Testis (tissue), 3 donors: ENCODE data around the gene ADCY2. TPM values are rescaled to one million over a fixed set of nuclear protein-coding genes. Genes with fewer than 3 reads are reported as not detected.

Experiments used
- DNase-seq: peaks from one replicate; pipeline ENCODE4 v3.0.0-alpha.2; 2019
- H3K27ac ChIP-seq, 2 donors: fragments of 200-600 bp; sonication (generic); one replicate each; pipeline ENCODE4 v1.5.1; 2019
- H3K27me3 ChIP-seq: fragments of 200-600 bp; sonication (generic); one replicate; pipeline ENCODE4 v1.5.1; 2019
- H3K36me3 ChIP-seq: fragments of 200-600 bp; sonication (generic); one replicate; pipeline ENCODE4 v1.5.1; 2017; ENCODE audit warnings: low read depth; ENCODE audit errors: missing control alignments
- H3K4me1 ChIP-seq: fragments of 200-600 bp; sonication (generic); one replicate; pipeline ENCODE4 v1.5.1; 2019
- H3K4me3 ChIP-seq, 2 donors: fragments of 200-600 bp; sonication (generic); one replicate each; pipeline ENCODE4 v1.5.1; 2017 to 2019
- H3K9me3 ChIP-seq: fragments of 200-600 bp; sonication (generic); one replicate; pipeline ENCODE4 v1.5.1; 2017
- CTCF ChIP-seq, 3 experiments: fragments of 450-650 bp in 2 of 3; fragments of 200-600 bp in 1 of 3; sonication (generic) in 1 of 3; IDR thresholded peaks; one replicate each; pipeline ENCODE4 v1.5.1; 2016 to 2019; ENCODE audit warnings: antibody characterized with exemption in 3 of 3, mild to moderate bottlenecking in 2 of 3, moderate library complexity in 1 of 3
- POLR2A ChIP-seq: fragments of 450-650 bp; IDR thresholded peaks from one replicate; pipeline ENCODE4 v1.6.1; 2017; ENCODE audit warnings: antibody characterized with exemption, mild to moderate bottlenecking, moderate library complexity
- WGBS, 2 donors: methylation state at CpG; one replicate each; pipeline ENCODE4 v1.1.5; 2018; 5-methylcytosine and 5-hydroxymethylcytosine counted together
- intact Hi-C: fragments of 100-400 bp; cut with DNase I; formaldehyde crosslinking; loops from one replicate; pipeline ENCODE4 v1.15.1; 2023; ENCODE audit warnings: low total_unique reads
- polyA plus RNA-seq: library from polyadenylated mRNA; stranded (reverse); fragments of 350-450 nt; fragmentation: Illumina TruSeq; extraction: RNeasy Lipid Tissue Mini Kit (QIAGEN cat#74804); gene quantifications from one replicate; pipeline ENCODE4 v1.2.3, GENCODE V29; 2014; ENCODE audit warnings: low read depth, low replicate concordance; ENCODE audit not compliant: insufficient read depth
- total RNA-seq, 2 donors: library from RNA; depleted of rRNA; stranded (reverse); fragments of >200 nt; gene quantifications; one replicate each; pipeline ENCODE4 v1.2.3, GENCODE V29; 2016

Gene ADCY2
- total and polyA plus RNA-seq, 3 donors from 2014 or later, result 9.4 to 18.5 (median 10.5) TPM

- TF ChIP-seq CTCF (IDR thresholded peaks at IDR 0.05), result no peak
- TF ChIP-seq POLR2A, result no peak
- H3K4me3 ChIP-seq, result no peak overlapping the region
- H3K4me1 ChIP-seq, result no peaks in the 10 kb centered on the region
- no peak overlapping the region for H3K27ac ChIP-seq
- no peaks in the 10 kb centered on the region for H3K9me3 ChIP-seq
- 81 to 85% methylated on average over 2 of the region's 2 CpGs for WGBS, 2 donors
- no peaks in the 10 kb centered on the region for H3K27me3 ChIP-seq
- no peaks in the 10 kb centered on the region for H3K36me3 ChIP-seq
- DNase-seq, result no peak
- intact Hi-C loops, result no loop called here
Observed at GRCh38 chr5:7445831-7446230, 49.9 kb downstream of the ADCY2 start.

GRCh38 chr5:7446913-7447312 lies 51.0 kb downstream of the ADCY2 start:
- no peak for DNase-seq
- Histone ChIP-seq H3K4me1 (no peaks in the 10 kb centered on the region), H3K36me3 (no peaks in the 10 kb centered on the region), H3K27ac (no peak overlapping the region), H3K27me3 (no peaks in the 10 kb centered on the region), H3K9me3 (no peaks in the 10 kb centered on the region), H3K4me3 (no peak overlapping the region)
- intact Hi-C loops, result no loop called here
- no peak for TF ChIP-seq POLR2A
- no peak for TF ChIP-seq CTCF (IDR thresholded peaks at IDR 0.05)
- WGBS, 2 donors, result 90 to 93% methylated on average over 8 of the region's 8 CpGs

DNA sequence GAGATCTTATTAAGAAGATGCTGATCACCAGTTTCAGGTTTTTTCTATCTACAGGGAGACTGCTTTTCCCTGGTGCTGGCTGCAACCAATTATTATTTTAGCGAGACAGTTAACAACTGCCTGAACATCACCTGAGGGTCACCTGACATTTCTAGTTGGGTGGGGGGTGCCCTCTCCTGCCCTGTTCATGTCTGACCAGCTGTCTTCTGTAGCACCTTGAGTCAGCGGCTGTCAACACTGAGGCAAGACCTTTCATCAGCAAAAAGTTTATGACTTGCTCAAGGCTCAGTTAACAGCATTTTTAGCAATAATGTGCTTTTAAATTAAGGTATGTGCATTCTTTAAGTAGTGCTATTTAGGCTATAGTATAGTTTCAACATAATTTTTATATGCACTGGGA lies 58.0 kb downstream of the ADCY2 start:
- no peak for TF ChIP-seq CTCF (IDR thresholded peaks at IDR 0.05)
- TF ChIP-seq POLR2A, result no peak
- H3K4me1 ChIP-seq, result no peaks in the 10 kb centered on the region
- no peaks in the 10 kb centered on the region for H3K9me3 ChIP-seq
- no peaks in the 10 kb centered on the region for H3K27me3 ChIP-seq
- H3K4me3 ChIP-seq, result no peak overlapping the region
- intact Hi-C loops, result no loop called here
- H3K36me3 ChIP-seq, result no peaks in the 10 kb centered on the region
- H3K27ac ChIP-seq, result no peak overlapping the region
- 69 to 72% methylated on average over 2 of the region's 2 CpGs for WGBS, 2 donors
- no peak for DNase-seq

GRCh38 chr5:7456206-7456605 lies 60.3 kb downstream of the ADCY2 start:
- no peak for DNase-seq
- H3K27me3 ChIP-seq, result no peaks in the 10 kb centered on the region
- H3K9me3 ChIP-seq, result no peaks in the 10 kb centered on the region
- WGBS, 2 donors, result 86 to 93% methylated on average over 2 of the region's 2 CpGs
- no peak overlapping the region for H3K4me3 ChIP-seq
- no peak overlapping the region for H3K27ac ChIP-seq
- no peak for TF ChIP-seq POLR2A
- no peak for TF ChIP-seq CTCF (IDR thresholded peaks at IDR 0.05)
- intact Hi-C loops, result no loop called here
- no peaks in the 10 kb centered on the region for H3K4me1 ChIP-seq
- H3K36me3 ChIP-seq, result no peaks in the 10 kb centered on the region

DNA sequence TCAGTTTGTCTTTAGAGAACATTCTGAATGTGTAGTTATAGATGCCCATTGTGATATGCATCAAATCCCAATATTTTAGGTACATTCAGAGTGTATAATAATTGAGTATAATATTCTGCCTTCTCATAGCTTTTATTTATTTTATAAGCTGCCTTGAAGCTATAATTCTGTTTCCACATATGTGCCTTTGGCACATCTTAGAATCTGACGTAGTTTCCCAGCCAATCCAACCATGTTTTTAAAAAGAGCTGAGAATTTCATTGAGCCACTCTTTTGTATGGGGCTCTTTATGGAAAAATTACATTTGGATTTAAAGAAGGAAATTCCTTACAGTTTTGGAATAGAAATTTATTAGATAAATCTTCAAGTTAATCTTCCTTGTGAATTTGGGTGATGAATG lies 65.4 kb downstream of the ADCY2 start:
- no peak overlapping the region for H3K27ac ChIP-seq
- no peaks in the 10 kb centered on the region for H3K4me1 ChIP-seq
- no peak for TF ChIP-seq POLR2A
- no peak for TF ChIP-seq CTCF (IDR thresholded peaks at IDR 0.05)
- intact Hi-C loops, result no loop called here
- no peak for DNase-seq
- H3K36me3 ChIP-seq, result no peaks in the 10 kb centered on the region
- no peaks in the 10 kb centered on the region for H3K27me3 ChIP-seq
- H3K4me3 ChIP-seq, result no peak overlapping the region
- no peaks in the 10 kb centered on the region for H3K9me3 ChIP-seq
- 88 to 90% methylated on average over 1 of the region's 1 CpG for WGBS, 2 donors
